ES-I3 (cell line): Measurements from ENCODE around the gene VIPR2.
"Not testable (repeated sequence)": the region's sequence is repeated elsewhere in the genome, so short reads cannot be mapped to it uniquely, and the experiment has no call there.

Experiments used
- H3K36me3 ChIP-seq: 2 replicates; pipeline ENCODE4 v1.6.1; 2013; ENCODE audit warnings: mild to moderate bottlenecking, low read length, control low read depth, moderate library complexity; ENCODE audit not compliant: insufficient read depth
- H3K4me1 ChIP-seq: 2 replicates; pipeline ENCODE4 v1.6.1; 2013; ENCODE audit warnings: mild to moderate bottlenecking, control low read depth, low read length; ENCODE audit not compliant: insufficient read depth
- H3K9ac ChIP-seq: 2 replicates; pipeline ENCODE4 v1.6.1; 2013; ENCODE audit warnings: low read depth, mild to moderate bottlenecking, low read length, moderate library complexity
- H3K9me3 ChIP-seq: 2 replicates; pipeline ENCODE4 v1.6.1; 2013; ENCODE audit warnings: mild to moderate bottlenecking, low read length, moderate library complexity; ENCODE audit not compliant: control insufficient read depth, insufficient read depth

Gene VIPR2

GRCh38 chr7:159165352-159165751, 20.7 kb upstream of the VIPR2 start:
- H3K36me3 ChIP-seq: no peaks in the 10 kb centered on the region
- H3K4me1 ChIP-seq: no peaks in the 10 kb centered on the region
- no peak overlapping the region for H3K9ac ChIP-seq
- H3K9me3 ChIP-seq: no peaks in the 10 kb centered on the region

GRCh38 chr7:159163703-159164301, 19.1 kb upstream of the VIPR2 start:
- H3K36me3 ChIP-seq, H3K9ac ChIP-seq, H3K4me1 ChIP-seq, H3K9me3 ChIP-seq: not testable (repeated sequence)

- H3K9ac ChIP-seq, H3K4me1 ChIP-seq, H3K9me3 ChIP-seq, H3K36me3 ChIP-seq: not testable (repeated sequence)
Measured at GRCh38 chr7:159162050-159162626, 17.5 kb upstream of the VIPR2 start.

- Histone ChIP-seq H3K9ac (no peak overlapping the region), H3K9me3 (no peaks in the 10 kb centered on the region), H3K4me1 (no peaks in the 10 kb centered on the region), H3K36me3 (no peaks in the 10 kb centered on the region)
Measured at GRCh38 chr7:159160450-159160849, 15.8 kb upstream of the VIPR2 start.

- Histone ChIP-seq H3K9ac (no peak overlapping the region), H3K36me3 (no peaks in the 10 kb centered on the region), H3K4me1 (no peaks in the 10 kb centered on the region), H3K9me3 (no peaks in the 10 kb centered on the region)
Measured at GRCh38 chr7:159159731-159160130, 15.1 kb upstream of the VIPR2 start.

GRCh38 chr7:159158888-159159405, 14.3 kb upstream of the VIPR2 start:
- Histone ChIP-seq H3K4me1 (no peaks in the 10 kb centered on the region), H3K9me3 (no peaks in the 10 kb centered on the region), H3K9ac (no peak overlapping the region), H3K36me3 (no peaks in the 10 kb centered on the region)

GRCh38 chr7:159158125-159158887, 13.6 kb upstream of the VIPR2 start:
- Histone ChIP-seq H3K9ac (no peak overlapping the region), H3K9me3 (no peaks in the 10 kb centered on the region), H3K36me3 (no peaks in the 10 kb centered on the region)

GRCh38 chr7:159157714-159158113, 13.0 kb upstream of the VIPR2 start:
- Histone ChIP-seq H3K9me3 (no peaks in the 10 kb centered on the region), H3K4me1 (no peaks in the 10 kb centered on the region), H3K9ac (no peak overlapping the region), H3K36me3 (no peaks in the 10 kb centered on the region)

More at GRCh38 chr7:159158125-159158887, 13.6 kb upstream of the VIPR2 start:
- H3K4me1 ChIP-seq: no peaks in the 10 kb centered on the region

GRCh38 chr7:159156436-159157245, 12.0 kb upstream of the VIPR2 start:
- H3K36me3 ChIP-seq: no peaks in the 10 kb centered on the region
- no peak overlapping the region for H3K9ac ChIP-seq
- H3K9me3 ChIP-seq: no peaks in the 10 kb centered on the region
- no peaks in the 10 kb centered on the region for H3K4me1 ChIP-seq

GRCh38 chr7:159155410-159155809, 10.7 kb upstream of the VIPR2 start:
- H3K9me3 ChIP-seq: no peaks in the 10 kb centered on the region
- no peaks in the 10 kb centered on the region for H3K4me1 ChIP-seq
- no peak overlapping the region for H3K9ac ChIP-seq
- no peaks in the 10 kb centered on the region for H3K36me3 ChIP-seq

- Histone ChIP-seq H3K9me3 (no peaks in the 10 kb centered on the region), H3K9ac (no peak overlapping the region), H3K36me3 (no peaks in the 10 kb centered on the region), H3K4me1 (no peaks in the 10 kb centered on the region)
Measured at GRCh38 chr7:159154243-159154642, 9.6 kb upstream of the VIPR2 start.

GRCh38 chr7:159153511-159153910, 8.8 kb upstream of the VIPR2 start:
- Histone ChIP-seq H3K36me3 (no peaks in the 10 kb centered on the region), H3K4me1 (no peaks in the 10 kb centered on the region), H3K9ac (no peak overlapping the region), H3K9me3 (no peaks in the 10 kb centered on the region)

GRCh38 chr7:159152816-159153215, 8.1 kb upstream of the VIPR2 start:
- Histone ChIP-seq H3K9me3 (no peaks in the 10 kb centered on the region), H3K36me3 (no peaks in the 10 kb centered on the region), H3K4me1 (no peaks in the 10 kb centered on the region), H3K9ac (no peak overlapping the region)

GRCh38 chr7:159151231-159151630, 6.6 kb upstream of the VIPR2 start:
- H3K4me1 ChIP-seq: no peaks in the 10 kb centered on the region
- H3K9ac ChIP-seq: no peak overlapping the region
- H3K36me3 ChIP-seq: no peaks in the 10 kb centered on the region
- H3K9me3 ChIP-seq: no peaks in the 10 kb centered on the region
